ENCODE data around the gene IFNA10.
"Not testable (repeated sequence)": the region's sequence is repeated elsewhere in the genome, so short reads cannot be mapped to it uniquely, and the experiment has no call there.

Gene IFNA10

DNA sequence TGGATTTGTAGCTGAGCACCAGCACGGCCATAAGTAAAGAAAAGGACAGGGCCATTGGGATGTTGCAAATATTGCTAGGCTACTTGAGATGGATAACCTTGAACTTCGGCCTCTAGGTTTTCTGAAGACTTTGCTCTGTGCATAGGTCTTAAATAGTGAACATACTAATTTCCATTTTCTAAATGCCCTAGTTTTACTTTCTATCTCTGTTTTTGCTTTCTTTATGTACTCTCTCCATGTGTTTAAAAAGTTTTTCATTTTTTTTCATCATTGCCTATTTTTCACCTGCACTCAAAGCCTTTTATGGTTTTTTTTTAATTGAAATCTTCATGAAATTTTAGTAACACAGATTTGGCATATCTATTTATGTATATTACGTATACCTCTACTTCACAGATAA, at the start of gene IFNA10:
IFNA10 (minus strand) TSS at position 101 of the 400 bp plus-strand sequence; CDS start at position 55, 46 bp downstream.
- DNase-seq: not testable (repeated sequence)

DNA sequence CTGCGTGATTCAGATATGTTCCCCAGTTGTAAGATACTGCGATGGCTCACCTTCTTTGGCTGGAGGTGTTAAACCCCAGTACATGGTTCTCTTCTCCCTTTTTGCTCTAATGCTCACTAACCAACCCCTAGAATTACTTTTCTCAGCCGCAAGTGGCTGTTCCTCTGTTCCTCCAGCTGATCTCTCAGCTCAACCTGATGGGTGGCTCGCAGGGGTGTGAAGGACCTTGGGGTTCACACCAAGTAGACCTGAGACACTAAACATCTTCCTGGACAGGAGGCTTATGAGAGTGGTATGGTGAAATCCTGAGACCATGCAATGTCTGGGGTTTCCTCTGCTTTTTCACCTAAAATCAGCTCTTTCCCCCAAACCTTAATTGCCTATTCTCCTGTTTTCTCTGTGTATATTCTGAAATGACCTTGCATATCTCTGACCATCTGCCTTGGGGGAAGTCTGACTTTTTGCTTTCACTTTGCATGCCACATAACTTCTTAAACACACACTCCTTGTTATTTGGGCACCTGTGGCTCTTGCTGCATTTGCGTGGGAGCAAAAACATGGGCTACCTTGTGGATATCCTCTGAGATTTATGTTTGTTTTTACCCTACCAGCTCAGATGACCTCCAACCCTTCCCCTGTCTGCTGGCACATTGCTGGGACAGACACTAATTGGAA, 48.7 kb upstream of the IFNA10 start:
- no peak for DNase-seq

DNA sequence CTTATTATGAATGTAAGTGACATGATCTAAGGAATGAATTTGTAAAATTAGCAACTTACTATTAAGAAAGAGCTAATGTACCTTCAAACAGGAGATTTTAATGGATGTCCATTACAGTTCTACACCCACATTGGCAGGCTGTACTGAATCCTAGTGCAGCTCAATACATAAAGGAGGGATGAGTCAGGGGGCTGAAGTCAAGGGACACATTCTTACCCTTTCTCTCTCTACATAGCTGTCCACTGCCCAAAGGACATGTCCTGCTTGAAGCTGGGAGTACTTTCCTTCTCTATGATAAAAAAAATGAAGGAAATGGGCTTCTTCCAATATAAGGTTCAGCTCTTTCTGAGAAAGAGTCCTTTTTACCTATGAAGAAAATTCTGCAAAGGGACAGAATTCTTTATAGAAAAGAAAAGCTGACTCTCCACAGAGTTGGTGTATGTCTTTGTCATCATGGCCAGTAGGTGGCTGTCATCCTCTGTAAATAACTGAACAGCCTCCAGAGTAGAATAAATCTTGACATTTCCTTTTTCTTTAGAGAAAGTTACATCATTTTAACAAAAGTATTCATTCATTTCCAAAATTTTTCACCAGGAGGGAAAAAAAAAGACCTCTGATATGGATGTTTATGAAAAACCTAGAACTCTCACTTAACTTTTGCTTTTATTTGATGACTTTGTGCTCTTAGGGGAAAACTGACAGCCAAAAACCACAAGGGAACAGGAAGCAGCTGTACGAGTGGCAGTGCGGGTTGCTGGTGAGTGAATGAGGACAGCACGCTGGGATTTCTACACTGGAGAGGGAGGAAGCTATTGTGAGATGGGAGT, 46.0 kb upstream of the IFNA10 start:
- no peak for DNase-seq

DNA sequence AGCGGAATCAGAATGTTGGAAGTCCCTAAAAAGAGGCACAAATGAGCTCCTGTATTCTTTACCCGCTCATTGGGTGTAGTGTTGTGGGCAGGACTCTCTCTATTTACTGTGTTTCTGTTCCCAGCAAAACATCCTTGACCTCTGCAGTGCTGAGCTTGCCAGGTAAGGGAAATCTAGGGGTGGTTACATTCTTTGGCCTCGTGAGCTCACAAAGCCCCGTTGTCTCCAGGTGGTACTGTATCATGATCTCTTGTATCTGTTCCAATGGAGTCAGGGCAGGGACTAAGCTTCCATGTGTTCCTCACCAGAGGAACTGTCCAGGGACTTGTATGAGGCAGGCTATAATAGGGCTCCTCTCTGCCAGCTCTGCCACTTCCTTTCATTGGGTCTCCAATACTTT, 44.7 kb upstream of the IFNA10 start:
- no peak for DNase-seq

DNA sequence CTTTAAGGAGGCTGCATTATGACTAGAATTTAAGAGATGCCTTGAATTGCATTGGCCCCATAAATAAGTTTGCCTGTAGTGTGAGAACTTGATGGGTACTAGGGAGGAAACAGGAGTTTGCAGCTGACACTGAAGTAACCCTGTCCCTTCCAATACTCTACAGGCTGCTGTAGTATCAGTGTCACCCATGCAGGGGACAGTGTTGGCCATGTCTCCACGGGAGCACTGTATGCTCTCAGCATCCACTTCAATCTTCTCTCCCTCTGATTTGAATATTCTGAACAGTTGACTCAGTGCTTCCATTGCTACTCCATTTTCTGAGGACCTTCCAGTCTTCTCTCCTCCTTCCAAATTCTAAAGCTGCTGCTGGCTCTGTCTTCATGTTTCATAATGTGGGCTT, 44.2 kb upstream of the IFNA10 start:
- no peak for DNase-seq

DNA sequence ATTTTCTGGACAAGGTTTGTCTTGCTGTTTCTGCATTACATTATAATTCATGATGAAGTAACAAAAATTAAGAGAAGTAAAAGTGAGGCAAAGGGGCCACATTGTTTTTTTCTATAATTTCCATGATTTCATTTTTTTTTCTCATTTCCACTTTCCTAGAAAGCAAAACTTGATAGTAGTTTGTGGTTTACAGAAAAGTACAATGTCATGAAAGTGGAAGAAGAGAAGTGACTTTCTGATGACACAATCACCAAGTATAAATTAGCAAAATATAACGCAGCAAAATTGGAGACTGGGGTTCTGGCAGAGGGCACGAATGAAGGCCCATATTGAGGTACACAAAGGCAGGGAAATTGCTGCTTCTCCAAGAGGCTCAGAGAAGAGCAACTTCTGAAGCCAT, 37.9 kb upstream of the IFNA10 start:
- DNase-seq: no peak

DNA sequence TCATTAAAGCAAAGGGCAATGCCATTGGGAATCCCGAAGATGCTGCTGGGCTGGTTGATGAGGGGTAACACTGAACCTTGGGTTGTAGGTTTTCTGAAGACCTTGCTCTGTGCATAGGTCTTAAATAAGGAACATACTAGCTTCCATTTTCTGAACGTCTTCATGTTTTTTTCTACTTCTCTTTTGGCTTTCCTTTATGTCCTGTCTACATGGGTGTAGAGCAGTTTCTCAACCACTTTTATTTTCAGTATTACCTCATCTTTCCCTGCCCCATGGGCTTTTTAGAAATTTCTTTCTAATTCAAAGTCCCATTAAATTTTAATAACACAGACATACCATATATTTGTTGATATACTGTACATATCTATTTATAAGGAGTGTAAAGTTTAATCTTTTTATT, 33.0 kb upstream of the IFNA10 start, which contains the start of gene IFNA14:
IFNA14 (minus strand) TSS at position 95 of the 400 bp plus-strand sequence; CDS start at position 25, 70 bp downstream.
- no peak for DNase-seq

DNA sequence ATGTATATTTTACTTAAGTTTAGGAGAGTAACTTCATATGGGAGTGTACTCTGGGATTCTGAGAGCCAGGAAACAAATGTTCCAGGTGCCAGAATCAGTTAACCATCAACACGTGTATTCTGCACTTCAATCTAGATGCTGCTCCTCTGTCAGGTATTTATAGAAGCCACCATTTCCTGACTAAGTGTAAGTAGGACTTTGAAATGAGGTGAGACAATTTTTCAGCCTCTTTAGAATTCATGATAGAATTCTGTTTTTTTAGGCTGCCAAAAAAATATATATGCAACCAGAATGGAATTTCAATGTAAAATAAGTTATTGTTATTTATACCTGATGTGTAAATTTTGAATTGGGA, 29.4 kb upstream of the IFNA10 start:
- DNase-seq: not testable (repeated sequence)

DNA sequence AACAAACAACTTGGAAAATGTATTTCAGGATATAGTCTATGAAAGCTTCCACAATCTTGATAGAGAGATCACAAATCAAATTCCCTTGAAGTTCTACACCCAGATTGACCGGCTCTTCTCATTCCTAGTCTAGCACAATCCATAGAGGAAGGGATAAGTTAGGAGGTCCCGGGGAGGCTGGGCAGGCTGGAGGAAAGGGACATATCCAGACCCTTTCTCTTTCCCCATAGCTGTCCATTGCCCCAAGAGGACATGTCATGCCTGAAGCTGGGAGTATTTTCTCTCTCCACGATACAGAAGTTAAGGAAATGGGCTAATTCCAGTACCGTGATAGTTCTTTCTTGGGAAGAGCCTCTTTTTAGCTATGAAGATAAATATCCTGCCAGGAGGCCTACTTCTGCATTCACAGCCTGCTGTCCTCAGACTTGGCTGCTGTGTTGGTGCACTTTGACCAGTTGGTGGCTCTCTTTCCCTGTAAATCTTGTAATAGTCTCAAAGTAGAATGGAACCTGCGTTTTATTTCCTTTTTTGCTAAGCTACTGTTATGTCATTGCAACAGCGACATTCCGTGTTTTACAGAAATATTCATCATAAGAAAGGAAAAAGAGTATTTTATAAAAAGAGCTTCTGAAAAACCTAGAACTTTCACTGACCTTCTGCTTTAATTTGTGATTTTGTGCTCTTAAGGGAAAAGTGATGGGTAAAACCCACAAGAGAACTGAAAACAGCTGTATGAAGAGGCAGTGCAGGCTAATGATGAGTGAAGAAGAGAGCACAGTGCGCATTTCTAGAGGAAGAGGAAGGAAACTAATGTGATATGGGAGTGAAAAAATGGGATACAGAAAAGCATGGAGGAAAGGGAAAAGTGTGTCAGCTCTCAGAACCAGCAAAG, 28.8 kb upstream of the IFNA10 start:
- DNase-seq: not testable (repeated sequence)

DNA sequence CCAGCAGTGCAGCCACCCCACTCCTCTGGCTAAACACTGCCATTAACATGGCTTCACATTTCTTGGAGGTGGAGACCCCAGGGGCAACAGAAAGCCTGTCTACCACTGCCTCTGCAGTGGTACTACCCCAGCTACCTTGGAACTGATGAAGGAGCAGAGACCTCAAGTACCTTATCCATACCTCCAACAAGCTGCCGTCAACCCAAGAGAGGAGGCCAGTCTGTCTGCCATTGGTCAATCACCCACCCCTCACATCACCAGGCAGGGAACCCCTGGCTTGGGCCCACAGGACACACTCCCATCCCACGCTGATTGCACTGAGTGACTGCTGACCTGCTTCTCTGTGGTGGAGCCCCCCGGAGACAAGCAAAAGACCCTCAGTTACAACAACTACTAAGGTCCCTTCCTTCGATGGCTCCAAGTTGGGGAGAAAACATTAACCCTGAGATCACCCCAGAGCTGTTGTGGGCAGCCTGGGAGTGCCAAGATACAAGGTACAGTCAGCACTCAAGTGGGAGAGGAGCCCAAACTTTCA, 27.3 kb upstream of the IFNA10 start:
- no peak for DNase-seq

DNA sequence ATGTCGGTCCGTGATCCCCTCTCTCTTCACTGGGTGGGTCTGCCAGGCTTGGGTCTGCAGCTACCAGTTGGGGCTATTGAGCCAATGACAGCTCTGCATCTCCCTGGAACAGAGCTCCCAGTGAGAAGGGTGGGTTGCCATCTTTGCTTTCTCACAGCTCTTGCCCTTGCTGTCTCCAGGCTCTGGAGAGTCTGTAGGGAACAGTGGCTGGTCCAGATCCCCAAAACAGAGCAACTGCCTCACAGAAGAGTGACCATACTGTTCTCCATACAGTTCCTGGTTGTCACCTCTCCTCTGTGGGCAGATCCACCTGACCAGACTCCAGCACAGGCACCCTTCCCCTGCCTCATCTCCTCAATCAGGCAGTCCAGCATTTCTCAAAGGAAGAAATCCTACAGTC, 26.3 kb upstream of the IFNA10 start:
- no peak for DNase-seq

DNA sequence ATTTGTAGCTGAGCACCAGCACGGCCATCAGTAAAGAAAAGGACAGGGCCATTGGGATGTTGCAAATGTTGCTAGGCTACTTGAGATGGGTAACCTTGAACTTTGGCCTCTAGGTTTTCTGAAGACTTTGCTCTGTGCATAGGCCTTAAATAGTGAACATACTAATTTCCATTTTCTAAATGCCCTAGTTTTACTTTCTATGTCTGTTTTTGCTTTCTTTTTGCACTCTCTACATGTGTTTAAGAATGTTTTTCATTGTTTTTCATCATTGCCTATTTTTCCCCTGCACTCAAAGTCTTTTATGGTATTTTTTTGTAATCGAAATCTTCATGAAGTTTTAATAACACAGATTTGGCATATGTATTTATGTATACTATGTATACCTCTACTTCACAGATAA, 21.2 kb upstream of the IFNA10 start, which contains the start of gene IFNA17:
IFNA17 (minus strand) TSS at position 101 of the 400 bp plus-strand sequence; CDS start at position 52, 49 bp downstream.
- no peak for DNase-seq

DNA sequence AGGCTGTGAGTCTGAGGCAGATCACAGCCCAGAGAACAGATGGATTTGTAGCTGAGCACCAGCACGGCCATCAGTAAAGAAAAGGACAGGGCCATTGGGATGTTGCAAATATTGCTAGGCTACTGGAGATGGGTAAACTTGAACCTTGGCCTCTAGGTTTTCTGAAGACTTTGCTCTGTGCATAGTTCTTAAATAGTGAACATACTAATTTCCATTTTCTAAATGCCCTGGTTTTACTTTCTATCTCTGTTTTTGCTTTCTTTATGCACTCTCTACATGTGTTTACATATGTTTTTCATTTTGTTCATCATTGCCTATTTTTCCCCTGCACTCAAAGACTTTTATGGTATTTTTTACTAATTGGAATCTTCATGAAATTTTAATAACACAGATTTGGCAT, 10.3 kb upstream of the IFNA10 start, which contains the start of gene IFNA16:
IFNA16 (minus strand) TSS at position 101 of the 400 bp plus-strand sequence; CDS start at position 95, 6 bp downstream.
- not testable (repeated sequence) for DNase-seq

DNA sequence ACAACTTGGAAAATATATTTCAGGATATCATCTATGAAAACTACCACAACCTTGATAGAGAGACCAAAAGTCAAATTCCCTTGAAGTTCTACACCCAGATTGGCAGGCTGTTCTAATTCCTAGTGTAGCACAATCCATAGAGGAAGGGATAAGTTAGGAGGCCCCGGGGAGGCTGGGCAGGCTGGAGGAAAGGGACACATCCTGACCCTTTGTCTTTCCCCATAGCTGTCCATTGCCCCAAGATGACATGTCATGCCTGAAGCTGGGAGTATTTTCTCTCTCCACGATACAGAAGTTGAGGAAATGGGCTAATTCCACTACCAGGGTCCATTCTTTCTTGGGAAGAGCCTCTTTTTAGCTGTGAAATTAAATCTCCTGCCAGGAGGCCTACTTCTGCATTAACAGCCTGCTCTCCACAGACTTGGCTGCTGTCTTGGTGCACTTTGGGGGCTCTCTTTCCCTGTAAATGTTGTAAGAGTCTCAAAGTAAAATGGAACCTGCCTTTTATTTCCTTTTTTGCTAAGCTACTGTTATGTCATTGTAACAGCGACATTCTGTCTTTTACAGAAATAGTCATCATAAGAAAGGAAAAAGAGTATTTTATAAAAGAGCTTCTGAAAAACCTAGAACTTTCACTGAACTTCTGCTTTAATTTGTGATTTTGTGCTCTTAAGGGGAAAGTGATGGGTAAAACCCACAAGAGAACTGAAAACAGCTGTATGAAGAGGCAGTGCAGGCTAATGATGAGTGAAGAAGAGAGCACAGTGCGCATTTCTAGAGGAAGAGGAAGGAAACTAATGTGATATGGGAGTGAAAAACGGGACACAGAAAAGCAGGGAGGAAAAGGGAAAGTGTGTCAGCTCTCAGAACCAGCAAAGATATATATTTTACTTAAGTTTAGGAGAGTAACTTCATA, 6.7 kb upstream of the IFNA10 start:
- DNase-seq: not testable (repeated sequence)

DNA sequence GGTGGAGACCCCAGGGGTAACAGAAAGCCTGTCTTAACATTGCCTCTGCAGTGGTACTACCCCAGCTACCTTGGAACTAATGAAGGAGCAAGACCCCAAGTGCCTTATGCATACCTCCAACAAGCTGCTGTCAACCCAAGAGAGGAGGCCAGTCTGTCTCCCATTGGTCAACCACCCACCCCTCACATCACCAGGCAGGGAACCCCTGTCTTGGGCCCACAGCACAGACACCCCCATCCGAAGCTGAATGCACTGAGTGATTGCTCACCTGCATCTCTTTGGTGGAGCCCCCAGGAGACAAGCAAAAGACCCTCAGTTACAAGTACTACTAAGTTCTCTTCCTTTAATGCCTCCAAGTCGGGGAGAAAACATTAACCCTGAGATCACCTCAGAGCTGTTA, 5.2 kb upstream of the IFNA10 start:
- DNase-seq: not testable (repeated sequence)

DNA sequence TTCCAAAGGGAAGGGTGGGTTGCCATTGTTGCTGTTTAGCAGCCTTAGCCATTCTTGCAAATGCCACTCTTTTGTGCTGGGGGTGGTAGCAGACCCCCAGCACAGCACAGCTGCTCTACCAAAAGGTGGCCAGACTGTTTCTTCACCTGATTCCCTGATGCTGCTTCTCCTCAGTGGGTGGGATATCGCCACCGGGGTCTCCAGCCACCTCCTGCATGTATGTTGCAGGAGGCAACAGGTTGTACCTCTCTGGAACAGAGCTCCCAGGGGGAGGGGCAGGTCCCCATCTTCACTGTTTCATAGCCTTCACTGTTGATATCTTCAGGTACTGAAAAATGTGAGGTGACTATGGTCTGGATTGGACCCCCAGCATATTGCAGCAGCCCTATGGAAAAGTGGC, 3.8 kb upstream of the IFNA10 start:
- not testable (repeated sequence) for DNase-seq

DNA sequence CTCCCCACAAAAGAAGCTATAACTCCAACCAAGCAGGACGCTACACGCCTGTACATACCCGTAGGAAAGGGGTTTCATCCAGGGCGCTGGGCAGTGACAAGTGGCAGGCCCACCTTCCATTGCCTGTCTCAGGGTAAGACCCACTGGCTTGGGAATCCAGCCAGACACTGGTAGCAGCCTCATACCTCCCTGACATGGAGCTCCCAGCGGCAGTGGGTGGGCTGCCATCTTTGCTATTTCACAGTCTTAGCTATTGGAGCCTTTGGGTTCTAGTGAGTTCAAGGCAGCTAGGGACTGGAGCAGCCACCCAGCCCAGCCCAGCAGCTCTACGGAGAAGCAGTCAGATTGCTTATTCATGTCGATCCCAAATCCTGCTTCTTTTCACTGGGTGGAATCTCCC, 3.4 kb upstream of the IFNA10 start:
- no peak for DNase-seq

DNA sequence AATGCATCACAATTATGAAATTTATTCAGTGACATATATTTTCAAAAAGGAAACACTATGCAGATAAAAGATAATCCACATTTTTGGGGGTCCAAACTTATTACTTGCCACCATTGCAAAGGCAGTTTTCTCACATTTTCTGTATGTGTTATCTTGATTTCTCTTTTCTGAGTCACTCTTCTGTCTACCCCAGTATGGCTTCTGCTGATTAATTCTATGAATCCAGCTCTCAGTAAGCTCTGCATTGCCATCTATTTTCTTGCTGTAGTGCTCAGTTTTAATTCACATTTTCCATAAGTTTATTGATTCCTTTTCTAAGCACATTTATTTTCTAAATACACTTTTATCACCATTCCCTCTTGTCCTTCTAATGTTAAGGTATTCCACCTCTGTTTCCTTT, 1.7 kb downstream of the IFNA10 start:
- no peak for DNase-seq

DNA sequence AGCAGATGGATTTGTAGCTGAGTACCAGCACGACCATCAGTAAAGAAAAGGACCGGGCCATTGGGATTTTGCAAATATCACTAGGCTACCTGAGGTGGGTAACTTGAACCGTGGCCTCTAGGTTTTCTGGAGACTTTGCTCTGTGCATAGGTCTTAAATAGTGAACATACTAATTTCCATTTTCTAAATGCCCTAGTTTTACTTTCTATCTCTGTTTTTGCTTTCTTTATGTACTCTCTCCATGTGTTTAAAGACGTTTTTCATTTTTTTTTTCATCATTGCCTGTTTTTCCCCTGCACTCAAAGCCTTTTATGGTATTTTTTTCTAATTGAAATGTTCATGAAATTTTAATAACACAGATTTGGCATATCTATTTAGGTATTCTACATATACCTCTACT, 4.8 kb downstream of the IFNA10 start, which contains the start of gene IFNA7:
IFNA7 (minus strand) TSS at position 101 of the 400 bp plus-strand sequence; CDS start at position 61, 40 bp downstream.
- not testable (repeated sequence) for DNase-seq

DNA sequence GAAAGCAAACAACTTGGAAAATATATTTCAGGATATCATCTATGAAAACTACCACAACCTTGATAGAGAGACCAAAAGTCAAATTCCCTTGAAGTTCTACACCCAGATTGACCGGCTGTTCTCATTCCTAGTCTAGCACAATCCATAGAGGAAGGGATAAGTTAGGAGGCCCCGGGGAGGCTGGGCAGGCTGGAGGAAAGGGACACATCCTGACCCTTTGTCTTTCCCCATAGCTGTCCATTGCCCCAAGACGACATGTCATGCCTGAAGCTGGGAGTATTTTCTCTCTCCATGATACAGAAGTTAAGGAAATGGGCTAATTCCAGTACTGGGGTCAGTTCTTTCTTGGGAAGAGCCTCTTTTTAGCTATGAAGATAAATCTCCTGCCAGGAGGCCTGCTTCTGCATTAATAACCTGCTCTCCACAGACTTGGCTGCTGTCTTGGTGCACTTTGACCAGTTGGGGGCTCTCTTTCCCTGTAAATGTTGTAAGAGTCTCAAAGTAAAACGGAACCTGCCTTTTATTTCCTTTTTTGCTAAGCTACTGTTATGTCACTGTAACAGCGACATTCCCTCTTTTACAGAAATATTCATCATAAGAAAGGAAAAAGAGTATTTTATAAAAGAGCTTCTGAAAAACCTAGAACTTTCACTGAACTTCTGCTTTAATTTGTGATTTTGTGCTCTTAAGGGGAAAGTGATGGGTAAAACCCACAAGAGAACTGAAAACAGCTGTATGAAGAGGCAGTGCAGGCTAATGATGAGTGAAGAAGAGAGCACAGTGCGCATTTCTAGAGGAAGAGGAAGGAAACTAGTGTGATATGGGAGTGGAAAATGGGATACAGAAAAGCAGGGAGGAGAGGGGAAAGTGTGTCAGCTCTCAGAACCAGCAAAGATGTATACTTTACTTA, 11.8 kb downstream of the IFNA10 start:
- DNase-seq: not testable (repeated sequence)

Data from NCI-H510A treated with DMSO at 0.1 percent for 48 hours (cell line).